ENCODE measurements around the gene TRMT112.

GRCh38 chr11:64364911-64365310 is 47.6 kb upstream of the TRMT112 start:
- TF ChIP-seq SP1 (IDR thresholded peaks at IDR 0.05) = no peak
- TF ChIP-seq BHLHE40 (IDR thresholded peaks at IDR 0.05; ENCODE audit: borderline replicate concordance) = no peak
- TF ChIP-seq ZNF384 (IDR thresholded peaks at IDR 0.05) = no peak
- TF ChIP-seq SUZ12 (IDR thresholded peaks at IDR 0.05) = no peak
- TF ChIP-seq PKNOX1 (IDR thresholded peaks at IDR 0.05) = no peak
- no peak for TF ChIP-seq CTBP1 (IDR thresholded peaks at IDR 0.05; ENCODE audit: borderline replicate concordance)
- TF ChIP-seq LEF1 (IDR thresholded peaks at IDR 0.05; ENCODE audit: borderline replicate concordance) = no peak
- TF ChIP-seq FOXA1 (IDR thresholded peaks at IDR 0.05) = no peak
- TF ChIP-seq TARDBP (IDR thresholded peaks at IDR 0.05) = no peak
- no peak for TF ChIP-seq ELF4 (IDR thresholded peaks at IDR 0.05)
